IMR-90 (cell line): ENCODE measurements around the gene ERN1. TPM values are rescaled to one million over a fixed set of nuclear protein-coding genes. Genes with fewer than 3 reads are reported as not detected.

Experiments used
- ATAC-seq: fragments of 200-7000 bp; cut with Tn5 transposase; 2 replicates; pipeline ENCODE4 v1.9.1; 2020; ENCODE audit warnings: low read depth, mild to moderate bottlenecking, moderate library complexity
- BruUV-seq: library from RNA; stranded (reverse); fragments of 400-500 nt; replicated peaks from 2 replicates; lab custom pipeline; 2021; lab: Mats Ljungman, UMichigan
- CTCF ChIA-PET: fragments of 300-600 bp; formaldehyde crosslinking; extraction: SDS; loops from one replicate; lab custom pipeline; 2021; ENCODE audit warnings: antibody characterized with exemption; lab: Yijun Ruan, JAX
- POLR2A ChIA-PET: fragments of 300-600 bp; sonication (Branson Sonifier 250); formaldehyde crosslinking; loops from one replicate; lab custom pipeline; 2022; ENCODE audit warnings: antibody characterized with exemption; ENCODE audit not compliant: unreplicated experiment; lab: Charles Lee
- DNase-seq: peaks from one replicate; pipeline ENCODE4 v3.0.0; 2013
- H2AFZ ChIP-seq: replicated peaks from 2 replicates; pipeline ENCODE3; 2013; ENCODE audit warnings: low read length, mild to moderate bottlenecking; ENCODE audit not compliant: poor library complexity
- H2AK5ac ChIP-seq: 2 replicates; pipeline ENCODE4 v1.6.1; 2013; ENCODE audit warnings: low read depth, low read length, inconsistent platforms
- H2AK9ac ChIP-seq: replicated peaks from 2 replicates; pipeline ENCODE3; 2013; ENCODE audit warnings: mild to moderate bottlenecking, low read depth, low read length, moderate library complexity; ENCODE audit not compliant: poor library complexity
- H2BK120ac ChIP-seq: 2 replicates; pipeline ENCODE4 v1.6.1; 2013; ENCODE audit warnings: low read depth, low read length, inconsistent platforms
- H2BK15ac ChIP-seq: 3 replicates; pipeline ENCODE4 v1.6.1; 2013; ENCODE audit warnings: low read depth, low read length, inconsistent platforms
- H2BK20ac ChIP-seq: 2 replicates; pipeline ENCODE4 v1.6.1; 2013; ENCODE audit warnings: low read depth, mild to moderate bottlenecking, inconsistent platforms, low read length, moderate library complexity
- H2BK5ac ChIP-seq: 2 replicates; pipeline ENCODE4 v1.6.1; 2013; ENCODE audit warnings: mild to moderate bottlenecking, low read depth, low read length, inconsistent platforms; ENCODE audit not compliant: poor library complexity, severe bottlenecking
- H3K14ac ChIP-seq: replicated peaks from 2 replicates; pipeline ENCODE4 v1.6.1; 2013; ENCODE audit warnings: low read depth, low read length, inconsistent platforms
- H3K18ac ChIP-seq: 2 replicates; pipeline ENCODE4 v1.6.1; 2013; ENCODE audit warnings: low read depth, low read length, control low read depth
- H3K23ac ChIP-seq: 2 replicates; pipeline ENCODE4 v1.6.1; 2013; ENCODE audit warnings: low read depth, low read length, inconsistent platforms
- H3K27ac ChIP-seq: 2 replicates; pipeline ENCODE4 v1.5.1; 2013; ENCODE audit warnings: mild to moderate bottlenecking, control low read depth, low read length; ENCODE audit not compliant: insufficient read depth
- H3K27me3 ChIP-seq: 2 replicates; pipeline ENCODE4 v1.6.1; 2013; ENCODE audit warnings: low read length; ENCODE audit not compliant: control insufficient read depth, insufficient read depth
- H3K36me3 ChIP-seq: 2 replicates; pipeline ENCODE4 v1.6.1; 2013; ENCODE audit warnings: low read length, mixed read lengths; ENCODE audit not compliant: control insufficient read depth, insufficient read depth
- H3K4ac ChIP-seq: 2 replicates; pipeline ENCODE4 v1.6.1; 2013; ENCODE audit warnings: low read depth, low read length, inconsistent platforms
- H3K4me1 ChIP-seq: 2 replicates; pipeline ENCODE4 v1.6.1; 2013; ENCODE audit warnings: low read length, mixed read lengths; ENCODE audit not compliant: control insufficient read depth, insufficient read depth
- H3K4me2 ChIP-seq: 2 replicates; pipeline ENCODE4 v1.6.1; 2013; ENCODE audit warnings: low read depth, mild to moderate bottlenecking, control low read depth, low read length, moderate library complexity
- H3K4me3 ChIP-seq: 2 replicates; pipeline ENCODE4 v1.5.1; 2013; ENCODE audit warnings: low read depth, mild to moderate bottlenecking, control low read depth, low read length, moderate library complexity; ENCODE audit not compliant: insufficient read depth
- H3K56ac ChIP-seq: 2 replicates; pipeline ENCODE4 v1.6.1; 2013; ENCODE audit warnings: low read length, inconsistent platforms; ENCODE audit not compliant: insufficient read depth; ENCODE audit errors: extremely low read depth
- H3K79me1 ChIP-seq, 2 experiments: 2 replicates each; pipeline ENCODE4 v1.6.1; 2013; ENCODE audit warnings: low read length in 2 of 2, inconsistent platforms in 1 of 2, low read depth in 1 of 2
- H3K9ac ChIP-seq: 2 replicates; pipeline ENCODE4 v1.6.1; 2013; ENCODE audit warnings: low read depth, low read length, control low read depth
- H3K9me1 ChIP-seq: 2 replicates; pipeline ENCODE4 v1.6.1; 2013; ENCODE audit warnings: low read length, inconsistent platforms; ENCODE audit not compliant: insufficient read depth
- H3K9me3 ChIP-seq: 2 replicates; pipeline ENCODE4 v1.6.1; 2013; ENCODE audit warnings: low read length; ENCODE audit not compliant: control insufficient read depth, insufficient read depth
- H4K20me1 ChIP-seq: 2 replicates; pipeline ENCODE4 v1.6.1; 2013; ENCODE audit warnings: low read length, inconsistent platforms; ENCODE audit not compliant: insufficient read depth
- H4K5ac ChIP-seq: 2 replicates; pipeline ENCODE4 v1.6.1; 2013; ENCODE audit warnings: mild to moderate bottlenecking, low read depth, low read length, control low read depth
- H4K8ac ChIP-seq, 2 experiments: 2 replicates each; pipeline ENCODE4 v1.6.1; 2013; ENCODE audit warnings: low read depth in 2 of 2, low read length in 2 of 2, control low read depth in 1 of 2, inconsistent platforms in 1 of 2
- H4K91ac ChIP-seq: 2 replicates; pipeline ENCODE4 v1.6.1; 2013; ENCODE audit warnings: low read depth, low read length, inconsistent platforms; ENCODE audit not compliant: insufficient read depth
- BHLHE40 ChIP-seq: fragments of 150-350 bp; IDR thresholded peaks from 2 replicates; pipeline ENCODE4 v1.6.1; 2016; ENCODE audit warnings: mild to moderate bottlenecking, low read depth, low read length
- CEBPB ChIP-seq: IDR thresholded peaks from 2 replicates; pipeline ENCODE4 v1.6.1; 2012; ENCODE audit warnings: low read depth, low read length, improper control_type of control experiment
- CHD1 ChIP-seq: IDR thresholded peaks from 2 replicates; pipeline ENCODE4 v1.6.1; 2012; ENCODE audit warnings: low read depth, low read length, improper control_type of control experiment
- FOS ChIP-seq: fragments of 150-350 bp; IDR thresholded peaks from 2 replicates; pipeline ENCODE4 v1.6.1; 2016; ENCODE audit warnings: low read depth, low read length
- MAFK ChIP-seq: IDR thresholded peaks from 2 replicates; pipeline ENCODE4 v1.6.1; 2012; ENCODE audit warnings: low read depth, low read length, improper control_type of control experiment
- MAZ ChIP-seq: IDR thresholded peaks from 2 replicates; pipeline ENCODE4 v1.6.1; 2012; ENCODE audit warnings: low read depth, mild to moderate bottlenecking, low read length, improper control_type of control experiment, moderate library complexity, borderline replicate concordance
- MXI1 ChIP-seq: IDR thresholded peaks from 2 replicates; pipeline ENCODE4 v1.6.1; 2012; ENCODE audit warnings: low read depth, mild to moderate bottlenecking, low read length, moderate library complexity, borderline replicate concordance
- NFE2L2 ChIP-seq: fragments of 150-350 bp; IDR thresholded peaks from 2 replicates; pipeline ENCODE4 v1.6.1; 2016; ENCODE audit warnings: low read depth, mild to moderate bottlenecking, low read length
- RAD21 ChIP-seq: IDR thresholded peaks from 2 replicates; pipeline ENCODE4 v1.6.1; 2012; ENCODE audit warnings: low read length, improper control_type of control experiment
- RCOR1 ChIP-seq: IDR thresholded peaks from 2 replicates; pipeline ENCODE4 v1.6.1; 2012; ENCODE audit warnings: mild to moderate bottlenecking, low read length, improper control_type of control experiment; ENCODE audit not compliant: insufficient replicate concordance
- RFX5 ChIP-seq: IDR thresholded peaks from 2 replicates; pipeline ENCODE4 v1.8.0; 2012; ENCODE audit warnings: low read depth, mild to moderate bottlenecking, low read length, moderate library complexity
- SMC3 ChIP-seq: fragments of 150-350 bp; IDR thresholded peaks from 2 replicates; pipeline ENCODE4 v1.6.1; 2016; ENCODE audit warnings: low read depth, mild to moderate bottlenecking, antibody characterized with exemption, low read length, moderate library complexity
- WGBS, 2 experiments: methylation state at CpG; one replicate each; pipeline versions ENCODE4 v1.1.5 to v1.1.7; 2013; ENCODE audit warnings: missing lambda C conversion rate in 2 of 2; ENCODE audit not compliant: insufficient read length in 1 of 2; ENCODE audit errors: extremely low coverage in 2 of 2; 5-methylcytosine and 5-hydroxymethylcytosine counted together
- dilution Hi-C: fragments of 300-500 bp; cut with HindIII; formaldehyde crosslinking; loops from one replicate; pipeline ENCODE4 v1.14.3; 2018; ENCODE audit warnings: low sequenced_read_pairs; ENCODE audit not compliant: unreplicated experiment
- in situ Hi-C: fragments of 300-500 bp; cut with MboI; formaldehyde crosslinking; loops from 3 replicates; pipeline ENCODE4 v1.14.3; 2019; ENCODE audit warnings: low sequenced_read_pairs, inconsistent platforms, mixed read lengths
- intact Hi-C: fragments of 100-400 bp; cut with micrococcal nuclease; formaldehyde crosslinking; loops from 2 replicates; pipeline ENCODE4 v1.10.0; 2022
- polyA plus RNA-seq, 3 experiments: library from polyadenylated mRNA; depleted of rRNA; stranded (reverse); fragments of >200 nt; gene quantifications; 2 replicates each; pipeline ENCODE4 v1.2.3, GENCODE V29; 2012; ENCODE audit warnings: low replicate concordance in 1 of 3
- total RNA-seq: library from RNA; depleted of rRNA; stranded (reverse); fragments of >200 nt; gene quantifications from 2 replicates; pipeline ENCODE4 v1.2.3, GENCODE V29; 2012
- TF ChIP-seq, protein P1 (sequence below): fragments of 150-350 bp; IDR thresholded peaks from 2 replicates; pipeline ENCODE4 v1.6.1; 2017; ENCODE audit warnings: mild to moderate bottlenecking, antibody characterized with exemption, low read length, low read depth
- TF ChIP-seq, protein P2 (sequence below): fragments of 150-350 bp; IDR thresholded peaks from 2 replicates; pipeline ENCODE4 v1.6.1; 2016; ENCODE audit warnings: low read depth, mild to moderate bottlenecking, low read length, moderate library complexity, borderline replicate concordance
- TF ChIP-seq, protein P3 (sequence below): conservative IDR thresholded peaks from 2 replicates; pipeline ENCODE4 v1.5.1; 2012; ENCODE audit warnings: mild to moderate bottlenecking, low read depth, low read length, improper control_type of control experiment

ERN1 gene
- total and polyA plus RNA-seq, 2 of the 4 experiments (the other 2 are of a cell fraction) = 2.7 to 4.1 TPM

DNA sequence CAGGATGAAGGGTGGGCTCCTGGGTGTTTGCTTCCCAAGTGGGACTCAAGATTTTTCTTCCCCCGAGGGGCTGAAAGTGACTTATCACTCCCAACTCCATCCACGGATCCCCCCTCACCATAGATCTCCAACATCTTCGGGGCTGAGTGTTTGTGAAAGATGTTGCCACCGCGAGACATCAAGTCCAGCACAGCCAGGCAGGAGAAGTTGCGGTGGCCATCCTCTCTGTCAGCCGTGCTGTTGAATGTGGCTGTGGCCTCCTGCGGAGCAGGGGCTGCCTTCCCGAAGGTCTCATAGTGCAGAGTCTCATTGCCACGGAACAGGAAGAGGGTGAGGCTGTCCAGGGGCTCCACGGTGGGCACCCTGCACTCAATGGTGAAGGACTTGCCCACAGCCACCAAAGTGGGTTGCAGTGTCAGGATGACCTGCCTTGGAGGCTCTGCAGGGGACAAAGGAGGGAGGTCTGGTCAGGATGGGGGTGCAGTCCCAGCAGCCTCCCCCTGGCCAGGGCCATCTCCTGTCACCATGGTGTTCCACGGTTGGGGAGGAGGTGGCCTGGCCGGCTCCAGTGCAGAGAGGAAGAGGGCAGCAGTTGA lies 126.3 kb downstream of the ERN1 start:
- peaks cover 5% of the 10 kb centered on the region for H3K9me1 ChIP-seq
- no peak overlapping the region for H3K27ac ChIP-seq
- H2BK120ac ChIP-seq = no peak overlapping the region
- no peak overlapping the region for H3K4me2 ChIP-seq
- 82% methylated on average over 4 of the region's 13 CpGs; no CpG with 5 or more reads in 1 of the 2 experiments for WGBS, 2 experiments
- H3K9ac ChIP-seq = no peak overlapping the region
- no peak overlapping the region for H3K4me3 ChIP-seq
- intact Hi-C loops = no loop called here
- no peak overlapping the region for H4K91ac ChIP-seq
- no peak overlapping the region for H2BK15ac ChIP-seq
- H3K18ac ChIP-seq = no peak overlapping the region
- H3K4me1 ChIP-seq = no peaks in the 10 kb centered on the region; the same call in 1 of the 2 replicates
- BruUV-seq = no TSS peak
- H4K5ac ChIP-seq = no peak overlapping the region
- dilution Hi-C loops = no loop called here
- TF ChIP-seq MXI1 (no peak), MAZ (no peak), CEBPB (no peak), SMC3 (no peak), RCOR1 (no peak), BHLHE40 (no peak), CHD1 (no peak), RFX5 (no peak), RAD21 (no peak), NFE2L2 (no peak), FOS (no peak), MAFK (no peak)
- TF ChIP-seq, protein P1, sequence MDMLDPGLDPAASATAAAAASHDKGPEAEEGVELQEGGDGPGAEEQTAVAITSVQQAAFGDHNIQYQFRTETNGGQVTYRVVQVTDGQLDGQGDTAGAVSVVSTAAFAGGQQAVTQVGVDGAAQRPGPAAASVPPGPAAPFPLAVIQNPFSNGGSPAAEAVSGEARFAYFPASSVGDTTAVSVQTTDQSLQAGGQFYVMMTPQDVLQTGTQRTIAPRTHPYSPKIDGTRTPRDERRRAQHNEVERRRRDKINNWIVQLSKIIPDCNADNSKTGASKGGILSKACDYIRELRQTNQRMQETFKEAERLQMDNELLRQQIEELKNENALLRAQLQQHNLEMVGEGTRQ = no peak
- TF ChIP-seq, protein P2, sequence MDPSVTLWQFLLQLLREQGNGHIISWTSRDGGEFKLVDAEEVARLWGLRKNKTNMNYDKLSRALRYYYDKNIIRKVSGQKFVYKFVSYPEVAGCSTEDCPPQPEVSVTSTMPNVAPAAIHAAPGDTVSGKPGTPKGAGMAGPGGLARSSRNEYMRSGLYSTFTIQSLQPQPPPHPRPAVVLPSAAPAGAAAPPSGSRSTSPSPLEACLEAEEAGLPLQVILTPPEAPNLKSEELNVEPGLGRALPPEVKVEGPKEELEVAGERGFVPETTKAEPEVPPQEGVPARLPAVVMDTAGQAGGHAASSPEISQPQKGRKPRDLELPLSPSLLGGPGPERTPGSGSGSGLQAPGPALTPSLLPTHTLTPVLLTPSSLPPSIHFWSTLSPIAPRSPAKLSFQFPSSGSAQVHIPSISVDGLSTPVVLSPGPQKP = no peak
- TF ChIP-seq, protein P3, sequence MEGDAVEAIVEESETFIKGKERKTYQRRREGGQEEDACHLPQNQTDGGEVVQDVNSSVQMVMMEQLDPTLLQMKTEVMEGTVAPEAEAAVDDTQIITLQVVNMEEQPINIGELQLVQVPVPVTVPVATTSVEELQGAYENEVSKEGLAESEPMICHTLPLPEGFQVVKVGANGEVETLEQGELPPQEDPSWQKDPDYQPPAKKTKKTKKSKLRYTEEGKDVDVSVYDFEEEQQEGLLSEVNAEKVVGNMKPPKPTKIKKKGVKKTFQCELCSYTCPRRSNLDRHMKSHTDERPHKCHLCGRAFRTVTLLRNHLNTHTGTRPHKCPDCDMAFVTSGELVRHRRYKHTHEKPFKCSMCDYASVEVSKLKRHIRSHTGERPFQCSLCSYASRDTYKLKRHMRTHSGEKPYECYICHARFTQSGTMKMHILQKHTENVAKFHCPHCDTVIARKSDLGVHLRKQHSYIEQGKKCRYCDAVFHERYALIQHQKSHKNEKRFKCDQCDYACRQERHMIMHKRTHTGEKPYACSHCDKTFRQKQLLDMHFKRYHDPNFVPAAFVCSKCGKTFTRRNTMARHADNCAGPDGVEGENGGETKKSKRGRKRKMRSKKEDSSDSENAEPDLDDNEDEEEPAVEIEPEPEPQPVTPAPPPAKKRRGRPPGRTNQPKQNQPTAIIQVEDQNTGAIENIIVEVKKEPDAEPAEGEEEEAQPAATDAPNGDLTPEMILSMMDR = no peak
- CTCF ChIA-PET = no interaction called here
- H3K79me1 ChIP-seq = no peaks in the 10 kb centered on the region
- no peak overlapping the region for H3K4ac ChIP-seq
- no peak overlapping the region for H3K23ac ChIP-seq
- no peak overlapping the region for H3K56ac ChIP-seq
- no peaks in the 10 kb centered on the region for H4K20me1 ChIP-seq
- POLR2A ChIA-PET = no interaction called here
- peaks cover 20% of the 10 kb centered on the region for H3K27me3 ChIP-seq
- no peak overlapping the region for H2BK20ac ChIP-seq
- H2AFZ ChIP-seq = no peak overlapping the region
- ATAC-seq (no peak), DNase-seq (no peak)
- no peak overlapping the region for H3K14ac ChIP-seq
- no peak overlapping the region for H4K8ac ChIP-seq
- H2AK9ac ChIP-seq = no peak overlapping the region
- H2AK5ac ChIP-seq = no peak overlapping the region
- H3K36me3 ChIP-seq = no peaks in the 10 kb centered on the region
- no peaks in the 10 kb centered on the region for H3K9me3 ChIP-seq
- in situ Hi-C loops = no loop called here
- no peak overlapping the region for H2BK5ac ChIP-seq
